Measurements from ENCODE around the gene TTLL5. TPM values are rescaled to one million over a fixed set of nuclear protein-coding genes. Genes with fewer than 3 reads are reported as not detected.

TTLL5 gene
- total RNA-seq, 1 donor from 2014 or later: 37.9 TPM

- intact Hi-C loops (cut with micrococcal nuclease): no loop called here
- peaks cover 22% of the 10 kb centered on the region for H3K36me3 Mint-ChIP-seq (ENCODE audit: low read depth)
- no peaks in the 10 kb centered on the region for H3K4me1 Mint-ChIP-seq
- no peak overlapping the region for H3K4me3 Mint-ChIP-seq
- ATAC-seq (ENCODE audit: low read depth) (no peak), DNase-seq (no peak)
- ChIA-PET CTCF (interaction anchor here (1.5 kb wide), 1 partner anchor 12 kb away, joined by 4 read pairs; no protein-coding TSS in a partner anchor), POLR2A (no interaction called here)
- no peak overlapping the region for H3K27ac Mint-ChIP-seq
- no peak for TF ChIP-seq CTCF (IDR thresholded peaks at IDR 0.05)
- no peaks in the 10 kb centered on the region for H3K9me3 Mint-ChIP-seq
- H3K27me3 Mint-ChIP-seq: no peaks in the 10 kb centered on the region
Measured at GRCh38 chr14:75805646-75806045, 144.6 kb downstream of the TTLL5 start.

GRCh38 chr14:75806352-75806832 is 145.3 kb downstream of the TTLL5 start:
- ATAC-seq (ENCODE audit: low read depth): no peak
- ChIA-PET CTCF (no interaction called here), POLR2A (no interaction called here)
- Mint-ChIP-seq H3K4me1 (no peaks in the 10 kb centered on the region), H3K9me3 (no peaks in the 10 kb centered on the region), H3K36me3 (ENCODE audit: low read depth) (peaks cover 22% of the 10 kb centered on the region), H3K4me3 (no peak overlapping the region), H3K27ac (no peak overlapping the region), H3K27me3 (no peaks in the 10 kb centered on the region)
- intact Hi-C loops (cut with micrococcal nuclease): no loop called here
- DNase-seq: no peak
- no peak for TF ChIP-seq CTCF (IDR thresholded peaks at IDR 0.05)

GRCh38 chr14:75807667-75808360 is 146.8 kb downstream of the TTLL5 start:
- H3K27me3 Mint-ChIP-seq: no peaks in the 10 kb centered on the region
- CTCF ChIA-PET: no interaction called here
- ATAC-seq (ENCODE audit: low read depth) (no peak), DNase-seq (no peak)
- intact Hi-C loops (cut with micrococcal nuclease): no loop called here
- TF ChIP-seq CTCF (IDR thresholded peaks at IDR 0.05): no peak
- POLR2A ChIA-PET: no interaction called here
- H3K4me1 Mint-ChIP-seq: no peaks in the 10 kb centered on the region
- no peak overlapping the region for H3K4me3 Mint-ChIP-seq
- no peak overlapping the region for H3K27ac Mint-ChIP-seq
- peaks cover 20% of the 10 kb centered on the region for H3K36me3 Mint-ChIP-seq (ENCODE audit: low read depth)
- no peaks in the 10 kb centered on the region for H3K9me3 Mint-ChIP-seq

GRCh38 chr14:75811136-75811829 is 150.2 kb downstream of the TTLL5 start:
- CTCF ChIA-PET: interaction anchor here (0.6 kb wide), 1 partner anchor 170 kb away, joined by 3 read pairs; no protein-coding TSS in a partner anchor
- H3K27ac Mint-ChIP-seq: no peak overlapping the region
- POLR2A ChIA-PET: no interaction called here
- no peak for ATAC-seq (ENCODE audit: low read depth)
- no peaks in the 10 kb centered on the region for H3K4me1 Mint-ChIP-seq
- H3K36me3 Mint-ChIP-seq (ENCODE audit: low read depth): peaks cover 10% of the 10 kb centered on the region
- no peaks in the 10 kb centered on the region for H3K9me3 Mint-ChIP-seq
- no peak for TF ChIP-seq CTCF (IDR thresholded peaks at IDR 0.05)
- H3K27me3 Mint-ChIP-seq: no peaks in the 10 kb centered on the region
- DNase-seq: no peak
- intact Hi-C loops (cut with micrococcal nuclease): no loop called here
- no peak overlapping the region for H3K4me3 Mint-ChIP-seq

GRCh38 chr14:75811872-75812499 is 150.9 kb downstream of the TTLL5 start:
- TF ChIP-seq CTCF (IDR thresholded peaks at IDR 0.05): no peak
- no peak overlapping the region for H3K27ac Mint-ChIP-seq
- no peaks in the 10 kb centered on the region for H3K27me3 Mint-ChIP-seq
- H3K4me1 Mint-ChIP-seq: no peaks in the 10 kb centered on the region
- DNase-seq: no peak
- peaks cover 6% of the 10 kb centered on the region for H3K36me3 Mint-ChIP-seq (ENCODE audit: low read depth)
- intact Hi-C loops (cut with micrococcal nuclease): no loop called here
- H3K9me3 Mint-ChIP-seq: no peaks in the 10 kb centered on the region
- no peak overlapping the region for H3K4me3 Mint-ChIP-seq
- ChIA-PET POLR2A (interaction anchor here (0.6 kb wide), 1 partner anchor 1713 kb away, joined by 4 read pairs; no protein-coding TSS in a partner anchor), CTCF (interaction anchor here (0.6 kb wide), 1 partner anchor 169 kb away, joined by 3 read pairs; no protein-coding TSS in a partner anchor)
- no peak for ATAC-seq (ENCODE audit: low read depth)

Data from activated B cell treated with CpG ODN at 0.5 μM for 24 hours (primary cell).